HS-5 (cell line): Measurements from ENCODE around the gene RYR2.

ENCODE experiments used
- DNase-seq: peaks from one replicate; pipeline ENCODE4 v3.0.0-alpha.2; 2012; ENCODE audit warnings: low read depth

The RYR2 gene

DNA sequence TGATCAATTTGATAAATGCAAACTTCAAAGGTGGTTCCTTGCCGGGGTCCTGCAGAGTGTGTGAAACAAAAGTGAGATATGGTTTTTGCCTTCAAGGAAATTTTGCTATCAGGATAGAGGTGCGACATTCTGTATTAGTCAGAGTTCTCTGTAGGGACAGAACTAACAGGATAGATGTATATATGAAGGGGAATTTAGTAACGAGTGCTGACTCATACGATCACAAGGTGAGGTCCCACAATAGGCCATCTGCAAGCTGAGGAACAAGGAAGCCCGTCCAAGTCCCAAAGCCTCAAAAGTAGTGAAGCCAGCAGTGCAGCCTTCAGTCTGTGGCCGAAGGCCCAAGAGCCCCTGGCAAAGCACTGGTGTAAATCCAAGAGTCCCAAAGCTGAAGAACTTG, 157.0 kb downstream of the RYR2 start:
- DNase-seq = no peak

DNA sequence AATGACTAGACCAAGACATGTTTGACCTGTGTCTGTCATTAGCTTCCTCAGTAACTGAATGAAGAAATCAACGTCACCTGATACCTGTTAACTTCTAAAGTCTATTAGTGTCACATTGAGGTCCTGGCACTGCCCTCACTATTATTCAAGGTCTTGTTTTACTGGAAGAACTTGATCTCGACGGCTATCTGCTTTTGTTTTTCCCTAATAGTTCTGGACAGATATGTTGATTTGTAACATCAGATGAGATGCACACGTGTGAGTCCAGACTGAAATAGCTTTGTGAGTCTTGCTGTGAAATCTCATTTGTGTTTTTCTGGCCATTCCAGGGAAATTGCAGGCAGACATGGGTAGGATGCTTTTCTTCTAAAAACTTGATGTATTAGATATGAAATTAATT, 159.2 kb downstream of the RYR2 start:
- DNase-seq = no peak

DNA sequence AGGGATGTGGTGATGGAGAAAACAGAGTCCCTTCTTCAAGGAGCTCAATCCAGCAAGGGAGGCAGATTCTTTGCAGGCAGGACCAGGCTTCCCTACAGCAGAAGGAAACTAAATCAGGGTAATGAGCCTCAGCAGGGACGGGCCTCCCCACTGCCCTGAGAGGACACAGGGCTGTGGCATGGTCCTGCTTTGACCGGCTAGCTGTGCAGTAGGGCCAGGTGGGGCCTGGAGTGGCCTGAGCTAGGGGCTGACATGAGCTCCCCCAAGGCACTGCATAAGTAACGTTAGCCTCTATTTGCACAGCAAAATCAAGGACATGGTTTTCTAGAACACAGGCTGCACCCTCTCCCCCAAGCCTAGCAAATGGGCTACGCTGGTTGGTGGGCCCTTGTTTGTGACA, 162.9 kb downstream of the RYR2 start:
- DNase-seq = no peak

DNA sequence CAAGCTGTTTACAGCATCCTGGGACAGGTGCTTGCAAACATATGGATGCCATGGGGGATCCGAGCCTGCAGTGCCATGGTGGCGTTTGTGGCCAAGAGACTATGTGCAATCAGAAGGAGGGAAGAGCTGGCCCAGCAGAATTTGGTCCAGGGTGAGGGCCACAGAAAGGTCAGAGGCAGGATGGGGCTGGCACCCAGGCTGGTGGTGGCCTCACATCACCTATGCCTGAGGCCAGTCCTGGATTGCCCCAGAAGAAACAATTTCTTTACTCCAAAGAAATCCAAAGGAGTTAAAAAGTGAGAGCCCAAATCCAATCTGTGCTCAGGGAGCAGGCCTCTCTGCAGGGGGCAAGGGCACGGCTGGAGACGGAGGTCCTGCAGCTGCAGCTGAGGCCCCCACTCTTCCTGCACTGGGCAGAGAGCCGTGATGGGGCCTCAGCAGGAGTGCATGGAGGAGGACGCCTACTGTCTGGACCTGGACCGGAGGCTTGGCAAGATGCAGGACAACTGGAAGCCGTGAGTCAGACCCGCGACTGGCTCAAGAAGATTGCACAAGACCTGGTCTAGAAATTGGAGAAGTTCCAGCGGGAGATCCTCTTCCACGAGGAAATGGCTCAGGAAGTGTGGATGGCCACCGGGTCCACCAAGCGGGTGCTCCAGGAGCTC, 163.5 kb downstream of the RYR2 start:
- peak; percentile 25 for DNase-seq

DNA sequence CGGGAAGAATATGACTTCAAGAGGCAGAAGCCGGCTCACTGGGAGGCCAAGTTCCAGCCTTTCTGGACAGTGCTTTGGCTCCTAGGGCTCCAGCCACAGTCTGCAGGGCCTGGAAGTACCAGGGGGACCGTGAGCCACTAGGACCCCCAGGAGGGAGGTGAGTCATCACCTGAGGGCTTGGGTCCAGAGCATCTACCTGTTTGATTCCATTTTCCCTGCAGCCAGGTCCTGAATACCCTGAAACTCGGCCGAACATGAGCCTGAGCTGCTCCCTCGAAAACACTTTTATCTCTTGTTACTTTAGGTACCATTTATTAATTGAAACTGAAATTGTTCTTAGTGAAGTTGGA, 164.1 kb downstream of the RYR2 start:
- DNase-seq = no peak

DNA sequence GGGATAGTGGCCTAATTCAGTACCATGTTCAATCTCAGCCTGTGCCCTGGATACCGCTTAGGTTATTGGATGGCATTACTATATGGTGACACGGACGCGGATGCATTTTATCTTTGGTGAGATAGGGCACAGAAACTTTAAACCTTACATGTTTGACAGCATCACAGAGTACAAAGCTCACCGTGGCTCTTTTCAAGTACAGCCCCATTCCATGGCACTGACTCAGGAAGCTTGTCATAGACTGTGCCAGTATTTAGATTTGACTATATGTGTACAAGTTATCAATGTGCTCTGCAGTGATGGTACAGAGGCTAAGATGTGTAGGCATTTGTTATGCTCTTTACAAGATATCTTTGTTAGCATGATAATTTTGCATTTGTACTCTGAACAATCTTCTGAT, 169.0 kb downstream of the RYR2 start:
- DNase-seq = no peak

DNA sequence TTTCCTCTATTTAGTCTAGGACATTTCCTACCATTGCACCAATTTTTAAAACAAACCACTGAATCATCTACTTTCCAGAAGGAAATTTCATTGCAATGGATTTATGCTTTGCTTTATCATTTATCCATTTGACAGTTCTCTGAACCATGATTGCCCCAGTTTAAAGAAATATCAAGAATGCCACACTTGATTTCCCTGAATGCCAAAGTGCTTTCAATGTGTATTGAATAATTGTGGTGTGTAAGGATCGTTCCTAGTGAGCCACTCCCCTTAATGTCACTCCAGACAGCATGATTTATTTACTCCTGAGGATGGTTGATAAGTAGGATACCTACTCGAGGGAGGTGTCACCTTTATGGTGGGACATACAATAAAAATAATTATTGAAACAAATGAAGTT, 169.6 kb downstream of the RYR2 start:
- DNase-seq = no peak

DNA sequence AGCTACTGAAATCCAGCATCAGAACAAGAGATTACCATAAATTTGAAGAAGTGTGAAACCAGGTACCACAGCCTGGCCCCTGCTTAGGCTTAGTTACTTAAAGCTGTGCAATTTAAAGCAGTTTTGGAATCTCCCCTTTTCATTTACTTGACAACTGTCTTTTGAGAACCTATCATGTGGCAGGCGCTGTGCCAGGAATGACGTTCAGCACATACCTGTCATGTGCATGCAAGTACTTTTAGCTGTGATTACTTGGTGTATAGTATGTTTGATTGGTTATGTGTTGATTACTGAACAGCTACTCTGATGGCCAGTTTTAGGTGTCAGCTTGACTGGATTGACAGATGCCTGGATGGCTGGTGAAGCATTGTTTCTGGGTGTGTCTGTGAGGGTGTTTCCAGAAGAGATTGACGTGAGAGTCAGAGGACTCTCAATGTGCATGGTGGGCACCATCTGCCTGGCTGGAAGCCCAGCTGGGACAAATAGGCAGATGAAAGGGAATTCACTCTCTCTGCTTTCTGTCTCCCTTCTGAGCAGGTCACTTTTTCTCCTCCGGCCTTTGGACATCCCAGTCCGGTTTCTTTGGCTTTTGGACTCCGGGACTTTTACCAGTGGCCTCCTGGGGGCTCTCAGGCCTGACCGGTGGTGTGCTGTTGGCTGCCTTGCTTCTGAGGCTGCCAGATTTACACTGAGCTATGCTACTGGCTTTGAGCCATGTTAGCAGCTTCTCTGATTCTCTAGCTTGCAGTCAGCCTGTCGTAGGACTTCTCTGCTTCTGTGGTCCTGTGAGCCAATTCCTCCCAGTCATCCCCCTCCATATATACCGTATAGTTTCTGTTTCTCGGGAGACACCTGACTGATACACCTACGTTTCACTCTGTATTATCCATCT, 178.0 kb downstream of the RYR2 start:
- no peak for DNase-seq

DNA sequence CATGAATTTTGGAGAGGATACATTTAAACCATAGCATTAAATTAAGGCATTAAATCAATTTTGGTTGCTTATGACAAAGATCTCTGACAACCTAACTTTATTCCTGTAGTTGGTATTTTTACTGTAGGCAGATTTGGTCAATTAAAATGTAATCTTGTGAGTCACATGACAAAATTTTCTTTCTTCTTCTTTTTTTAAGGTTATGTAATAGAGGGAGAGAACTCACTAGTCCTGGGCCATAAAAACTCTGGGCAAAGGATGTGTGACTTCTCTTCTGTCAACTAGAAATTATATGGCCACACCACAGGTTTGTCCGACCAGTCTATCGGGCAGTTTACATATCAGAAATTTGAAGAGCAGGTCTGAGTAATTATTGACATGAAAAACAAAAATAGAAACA, 181.4 kb downstream of the RYR2 start:
- no peak for DNase-seq

DNA sequence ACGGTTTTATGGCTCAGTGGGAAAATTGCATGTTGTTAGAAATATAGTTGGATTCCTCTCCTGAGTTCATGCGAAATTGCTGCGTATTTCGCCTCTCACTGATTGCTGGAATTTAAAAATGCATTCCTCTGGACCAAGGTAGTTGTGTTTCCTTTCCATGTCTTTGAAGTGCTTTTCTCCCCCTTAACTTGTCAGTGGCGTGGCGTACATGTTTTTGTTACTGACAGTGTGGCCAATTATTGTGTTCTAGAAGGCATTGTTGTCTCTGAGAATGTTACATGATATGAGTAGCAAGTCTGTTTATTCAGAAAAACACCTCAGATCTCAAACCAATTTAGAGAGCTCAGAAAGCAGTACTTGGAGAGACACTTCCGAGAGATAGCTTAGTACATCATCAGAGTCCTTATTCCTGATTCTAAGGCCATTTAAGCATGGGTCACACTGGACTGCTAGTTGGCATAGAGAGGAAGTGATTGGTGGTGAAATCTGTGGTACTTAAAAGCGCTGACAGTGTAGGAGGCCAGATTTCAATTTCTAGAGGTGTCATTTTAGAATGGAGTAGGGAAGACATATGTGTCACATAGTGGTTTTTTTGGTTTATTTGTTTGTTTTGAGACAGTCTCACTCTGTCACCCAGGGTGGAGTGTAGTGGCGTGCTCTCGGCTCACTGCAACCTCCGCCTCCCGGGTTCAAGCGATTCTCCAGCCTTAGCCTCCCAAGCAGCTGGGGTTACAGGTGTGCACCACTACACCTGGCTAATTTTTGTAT, 184.4 kb downstream of the RYR2 start:
- DNase-seq = no peak

DNA sequence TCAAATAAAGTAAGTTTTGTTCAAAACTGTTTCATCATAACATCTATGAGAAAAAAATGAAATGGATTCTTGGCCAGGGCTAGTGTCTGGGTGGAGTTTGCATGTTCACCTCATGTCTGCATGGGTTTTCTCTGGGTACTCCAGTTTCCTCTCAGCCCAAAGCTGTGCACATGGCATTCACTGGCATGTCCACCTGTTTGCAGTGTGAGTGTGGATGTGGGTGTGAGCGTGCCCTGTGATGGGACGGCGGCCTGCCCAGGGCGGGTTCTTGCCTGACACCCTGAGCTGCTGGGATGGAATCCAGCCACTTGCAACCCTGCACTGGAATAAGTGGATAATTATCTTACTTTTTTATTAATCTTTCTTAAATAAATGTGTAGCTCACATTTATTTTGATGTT, 185.5 kb downstream of the RYR2 start:
- no peak for DNase-seq

DNA sequence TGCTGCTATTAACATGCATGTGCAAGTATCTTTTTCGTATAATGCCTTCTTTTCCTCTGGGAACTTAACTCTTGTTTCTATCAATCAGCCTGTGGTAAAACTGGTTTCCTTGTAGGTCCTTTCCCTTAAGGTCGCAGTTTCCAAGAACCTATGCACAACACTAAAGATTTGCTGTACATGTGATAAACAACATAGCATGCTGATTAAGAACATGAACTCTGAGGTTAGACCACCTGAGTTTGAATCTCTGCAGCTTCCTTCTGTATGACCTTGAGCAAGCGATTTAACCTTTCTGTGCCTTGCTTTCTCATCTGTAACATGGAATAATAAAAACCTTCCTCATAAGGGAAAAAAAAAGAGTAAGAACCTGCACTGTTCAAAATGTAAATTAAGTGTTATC, 186.4 kb downstream of the RYR2 start:
- no peak for DNase-seq

DNA sequence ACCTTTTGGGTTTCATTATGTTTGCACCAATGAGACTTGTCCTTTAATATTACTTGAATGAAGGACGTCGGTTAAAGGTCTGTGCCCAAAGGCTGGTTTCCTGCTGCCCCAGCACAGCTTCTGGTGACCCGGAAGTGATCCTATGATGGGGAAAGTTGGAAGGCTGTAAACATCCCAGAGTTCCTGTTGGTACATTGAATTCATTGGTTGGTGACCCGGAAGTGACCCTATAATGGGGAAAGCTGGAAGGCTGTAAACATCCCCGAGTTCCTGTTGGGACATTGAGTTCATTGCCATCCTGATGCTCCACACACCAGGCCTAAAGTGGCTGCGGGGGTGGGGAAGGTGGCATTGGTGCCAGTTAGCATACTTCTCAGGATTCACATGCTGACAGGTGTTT, 187.3 kb downstream of the RYR2 start:
- no peak for DNase-seq

DNA sequence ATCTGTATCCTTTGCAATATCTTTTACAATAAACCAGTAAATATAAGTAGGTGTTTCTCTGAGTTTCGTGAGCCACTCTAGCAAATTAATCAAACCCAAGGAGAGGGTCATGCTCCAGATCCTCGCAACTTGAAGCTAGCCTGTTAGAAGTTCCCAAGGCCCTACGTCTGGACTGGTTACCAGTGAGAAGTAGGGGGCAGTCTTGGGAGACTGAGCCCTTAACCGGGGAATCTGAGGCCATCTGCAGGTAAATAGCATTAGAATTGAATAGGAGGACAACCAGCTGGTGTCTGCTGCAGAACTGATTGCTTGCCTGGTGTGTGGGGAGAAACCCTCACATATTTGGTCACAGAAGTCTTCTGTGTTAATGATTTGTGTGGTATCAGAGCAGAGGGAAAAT, 190.5 kb downstream of the RYR2 start:
- DNase-seq = no peak

DNA sequence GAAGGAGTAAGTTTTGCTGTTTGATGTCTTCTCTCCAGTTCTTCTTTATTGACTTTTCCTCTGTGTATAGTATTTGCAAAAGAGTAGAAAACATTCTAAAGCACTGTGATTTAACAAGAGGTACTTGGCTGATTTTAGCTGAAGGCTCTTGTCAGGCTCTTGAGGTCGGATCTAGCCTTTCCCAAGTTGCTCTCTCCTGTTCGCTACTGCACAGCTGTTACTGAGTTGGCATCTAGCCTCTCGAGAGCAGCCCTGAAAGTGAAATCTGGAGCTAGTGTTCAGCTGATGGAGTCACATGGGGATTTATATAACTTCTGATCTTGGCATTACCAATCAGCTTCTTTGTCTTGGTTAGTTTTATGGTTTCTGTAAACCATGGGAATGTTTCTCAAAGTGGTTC, 193.1 kb downstream of the RYR2 start:
- no peak for DNase-seq

DNA sequence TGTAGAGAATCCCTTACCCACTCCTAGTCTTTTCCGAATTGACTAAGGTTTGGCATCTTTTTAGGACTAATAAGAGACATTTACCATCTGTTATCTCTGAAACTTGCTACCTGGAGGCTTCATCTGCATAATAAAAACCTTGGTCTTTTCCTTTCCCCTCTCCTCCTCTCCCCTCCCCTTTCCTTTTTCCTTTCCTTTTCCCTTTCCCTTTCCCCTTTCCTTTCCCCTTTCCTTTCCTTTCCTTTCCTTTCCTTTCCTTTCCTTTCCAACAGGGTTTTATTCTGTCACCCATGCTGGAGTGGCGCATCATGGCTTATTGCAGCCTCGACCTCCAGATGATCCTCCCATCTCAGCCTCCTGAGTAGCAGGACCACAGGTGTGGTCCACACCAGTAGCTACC, 195.7 kb downstream of the RYR2 start:
- DNase-seq = no peak

DNA sequence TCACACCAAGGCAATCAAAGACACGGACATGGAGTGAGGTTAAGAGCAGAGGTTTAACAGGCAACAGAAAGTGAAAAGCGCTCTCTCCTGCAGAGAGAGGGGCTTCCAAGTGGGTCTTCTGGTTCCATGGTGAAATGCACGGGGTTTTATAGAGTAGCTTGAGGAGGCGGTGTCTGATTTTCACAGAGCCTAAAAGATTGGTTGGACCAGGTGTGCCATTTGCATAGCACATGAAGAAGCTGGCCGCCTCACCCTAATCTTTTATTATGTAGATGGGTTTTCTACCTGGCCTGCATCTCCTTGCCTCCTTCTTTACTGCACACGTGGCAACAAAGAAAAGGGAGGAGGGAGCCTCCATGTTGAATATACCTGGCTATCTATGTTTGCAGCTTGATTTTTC, 197.3 kb downstream of the RYR2 start:
- no peak for DNase-seq

DNA sequence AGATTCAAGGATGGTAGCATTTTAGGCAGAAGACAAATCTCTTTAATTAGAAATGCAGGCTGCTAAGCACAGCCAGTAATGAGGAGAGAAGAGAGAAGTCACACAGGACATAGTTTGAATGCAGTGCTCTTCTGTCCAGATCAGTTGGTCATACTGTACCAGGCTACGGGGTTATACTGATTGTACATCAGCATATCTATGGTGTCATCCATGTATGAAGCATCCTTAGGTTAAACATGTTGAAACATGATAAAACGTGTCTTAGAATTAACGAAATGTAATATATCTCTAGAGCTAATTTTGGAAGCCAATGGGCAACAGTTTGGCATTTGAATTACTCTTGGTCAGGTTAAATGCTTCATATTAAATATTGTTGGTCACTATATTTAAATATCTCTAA, 199.1 kb downstream of the RYR2 start:
- no peak for DNase-seq

DNA sequence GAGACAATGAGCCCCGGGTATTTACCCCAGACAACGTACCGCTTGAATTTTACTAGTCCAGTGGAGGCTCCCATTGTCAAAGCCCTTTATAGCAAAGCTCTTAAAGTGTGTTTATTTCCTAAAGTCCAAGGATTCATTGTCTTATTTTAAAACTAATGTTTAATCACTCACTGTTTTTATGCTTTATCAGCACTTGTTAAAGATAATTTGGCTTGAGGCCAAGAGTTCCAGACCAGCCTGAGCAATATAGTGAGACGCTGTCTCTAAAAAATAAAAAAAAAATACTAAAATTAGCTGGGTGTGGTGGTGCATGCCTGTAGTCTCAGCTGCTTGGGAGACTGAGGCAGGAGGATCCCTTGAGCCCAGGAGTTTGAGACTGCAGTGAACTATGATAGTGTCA, 202.8 kb downstream of the RYR2 start:
- DNase-seq = no peak

DNA sequence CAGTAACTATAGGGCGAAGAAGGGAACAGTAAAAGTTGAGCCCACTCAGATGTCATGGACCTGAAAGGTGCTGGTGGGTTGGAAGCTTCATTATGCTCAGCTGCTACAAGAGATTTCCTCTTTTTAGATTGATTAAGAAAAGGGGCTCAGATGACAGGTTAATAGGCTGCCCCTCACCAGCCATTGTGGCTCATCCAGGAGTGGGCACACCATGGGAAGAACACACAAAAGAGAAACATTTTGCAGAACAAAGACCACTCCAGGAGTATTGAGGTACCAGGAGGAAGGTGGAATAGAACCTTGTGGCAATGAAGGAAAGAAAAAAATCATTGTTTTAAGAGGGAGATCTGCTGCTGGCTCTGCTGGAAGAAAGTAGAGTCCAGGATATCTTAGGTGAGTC, 205.5 kb downstream of the RYR2 start:
- DNase-seq = no peak

DNA sequence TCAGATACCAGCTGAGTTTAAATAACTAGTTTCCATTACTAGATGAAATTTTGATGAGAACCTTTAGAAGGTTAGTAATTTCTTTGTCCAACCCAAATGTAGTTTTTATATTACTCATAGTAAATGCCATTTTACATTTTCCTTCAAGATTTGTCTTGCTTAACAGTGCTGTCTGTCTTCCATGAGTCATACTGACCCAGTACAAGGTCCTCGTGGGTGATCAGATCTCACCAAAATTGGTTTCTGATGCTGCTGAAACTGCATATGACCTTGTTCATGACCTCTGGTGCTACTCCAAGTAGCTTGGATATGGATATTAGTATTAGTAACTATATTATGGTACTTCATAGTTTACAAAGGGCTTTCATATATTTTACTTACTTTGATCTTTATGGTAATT, 207.1 kb downstream of the RYR2 start:
- DNase-seq = no peak

DNA sequence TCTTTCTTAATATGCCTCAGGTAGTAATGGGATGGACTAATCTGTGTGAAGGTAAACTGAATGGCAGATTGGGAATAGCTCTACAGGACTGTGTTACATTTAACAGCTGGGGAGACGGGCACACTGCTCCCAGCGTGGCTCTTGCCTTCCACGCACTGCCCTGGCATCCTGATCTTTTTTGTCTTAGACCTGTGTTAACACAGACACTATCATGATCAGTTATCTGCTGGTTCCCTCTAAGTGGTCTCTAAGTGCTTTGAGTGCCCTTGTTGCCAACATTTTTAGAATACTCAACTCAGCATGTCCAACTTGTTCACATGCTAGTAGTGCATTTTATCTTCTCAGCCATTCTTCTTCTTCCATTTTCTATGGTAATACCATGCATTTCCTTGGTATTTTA, 208.1 kb downstream of the RYR2 start:
- DNase-seq = no peak

DNA sequence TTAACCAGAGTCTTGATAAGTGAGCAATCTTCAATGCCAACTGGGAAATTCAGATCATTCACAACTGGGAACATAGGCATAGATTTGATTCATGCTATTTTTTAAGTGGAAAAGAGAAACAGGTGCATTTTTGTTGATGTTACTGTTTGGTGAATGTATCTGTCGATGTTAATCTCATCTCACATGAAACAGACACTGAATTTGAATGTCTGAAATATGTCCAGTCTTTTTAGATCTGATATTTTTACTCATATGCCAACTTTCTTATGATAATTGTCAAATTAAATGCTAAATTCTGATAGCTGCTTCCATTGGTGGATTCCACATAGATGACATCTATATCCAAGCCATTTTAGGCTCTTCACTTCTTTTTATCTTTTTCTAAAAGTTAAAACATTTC, 213.1 kb downstream of the RYR2 start:
- no peak for DNase-seq
